OCI-LY1 (cell line): Measurements from ENCODE around the gene ATP6V0B.

Experiments
- CTCF ChIP-seq: fragments of 200-600 bp; sonication (generic), shearing (Covaris generic); IDR thresholded peaks from 2 replicates; pipeline ENCODE4 v1.5.1; 2017; ENCODE audit warnings: mild to moderate bottlenecking, antibody characterized with exemption, low read length, moderate library complexity, mixed read lengths
- EZH2 ChIP-seq: fragments of 200-600 bp; sonication (generic), shearing (Covaris generic); IDR thresholded peaks from 2 replicates; pipeline ENCODE4 v1.8.0; 2017; ENCODE audit warnings: borderline replicate concordance, mixed run types, mild to moderate bottlenecking, antibody characterized with exemption, low read length, moderate library complexity, mixed read lengths

GRCh38 chr1:44000122-44000665 lies 25.4 kb downstream of the ATP6V0B start:
- TF ChIP-seq CTCF (no peak), EZH2 (no peak)
